AG08395 (cell line): ENCODE results near the gene GMPPA.

Experiments used
- DNase-seq: peaks from one replicate; pipeline ENCODE4 v3.0.0; 2012; ENCODE audit warnings: mixed read lengths, low spot score

Gene GMPPA

DNA sequence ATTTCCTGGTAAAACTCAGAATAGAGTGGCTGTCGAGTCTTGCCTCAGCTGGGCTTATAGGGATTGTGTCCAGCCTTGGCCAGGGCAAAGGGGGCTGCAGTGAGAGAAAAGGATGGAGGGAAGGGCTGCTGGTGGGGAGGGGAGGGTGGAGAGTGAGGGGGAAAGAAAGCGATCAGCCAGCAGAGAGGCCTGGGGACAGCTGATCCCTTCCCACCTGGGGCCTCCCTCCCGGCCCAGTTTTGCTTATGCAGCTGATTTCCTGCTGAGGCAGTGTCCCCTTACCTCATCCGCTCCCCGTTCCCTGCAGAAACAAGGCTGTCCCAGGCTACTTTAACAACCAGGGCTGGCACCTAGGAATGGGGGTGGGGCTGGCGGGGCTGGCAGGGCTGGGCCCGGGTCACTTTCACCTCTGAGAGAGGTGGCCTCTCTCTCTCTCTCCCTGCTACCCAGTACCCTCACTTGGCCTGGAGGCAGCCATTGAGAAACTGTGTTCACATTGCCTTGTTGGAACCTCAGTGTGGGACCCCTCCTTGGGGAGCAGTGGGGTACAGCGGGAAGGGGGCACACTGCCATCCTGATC lies 12.2 kb upstream of the GMPPA start:
- DNase-seq = no peak

- DNase-seq = no peak
Measured at GRCh38 chr2:219488149-219488843, 10.4 kb upstream of the GMPPA start.

DNA sequence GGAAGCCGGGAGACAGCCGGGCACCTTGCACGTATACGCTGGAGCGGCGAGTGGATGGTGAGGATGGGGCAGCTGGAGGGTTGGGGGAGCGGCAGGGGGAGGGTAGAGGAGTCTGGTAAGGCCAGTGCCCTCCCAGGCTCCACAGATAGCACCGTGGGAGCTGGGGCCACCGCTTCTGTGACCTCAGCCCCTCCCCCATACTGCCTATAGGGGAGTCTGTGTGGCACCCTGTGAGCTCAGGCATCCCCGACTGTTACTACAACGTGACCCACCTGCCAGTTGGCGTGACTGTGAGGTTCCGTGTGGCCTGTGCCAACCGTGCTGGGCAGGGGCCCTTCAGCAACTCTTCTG lies 9.9 kb upstream of the GMPPA start:
- DNase-seq = no peak

DNA sequence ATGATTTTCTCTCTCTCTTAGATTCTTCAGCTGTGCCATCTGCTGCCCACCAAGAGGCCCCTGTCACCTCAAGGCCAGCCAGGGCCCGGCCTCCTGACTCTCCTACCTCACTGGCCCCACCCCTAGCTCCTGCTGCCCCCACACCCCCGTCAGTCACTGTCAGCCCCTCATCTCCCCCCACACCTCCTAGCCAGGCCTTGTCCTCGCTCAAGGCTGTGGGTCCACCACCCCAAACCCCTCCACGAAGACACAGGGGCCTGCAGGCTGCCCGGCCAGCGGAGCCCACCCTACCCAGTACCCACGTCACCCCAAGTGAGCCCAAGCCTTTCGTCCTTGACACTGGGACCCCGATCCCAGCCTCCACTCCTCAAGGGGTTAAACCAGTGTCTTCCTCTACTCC lies 9.4 kb upstream of the GMPPA start:
- DNase-seq = no peak

GRCh38 chr2:219490186-219490585 lies 8.5 kb upstream of the GMPPA start:
- DNase-seq = no peak

- no peak for DNase-seq
Measured at GRCh38 chr2:219490600-219491130, 8.0 kb upstream of the GMPPA start.

DNA sequence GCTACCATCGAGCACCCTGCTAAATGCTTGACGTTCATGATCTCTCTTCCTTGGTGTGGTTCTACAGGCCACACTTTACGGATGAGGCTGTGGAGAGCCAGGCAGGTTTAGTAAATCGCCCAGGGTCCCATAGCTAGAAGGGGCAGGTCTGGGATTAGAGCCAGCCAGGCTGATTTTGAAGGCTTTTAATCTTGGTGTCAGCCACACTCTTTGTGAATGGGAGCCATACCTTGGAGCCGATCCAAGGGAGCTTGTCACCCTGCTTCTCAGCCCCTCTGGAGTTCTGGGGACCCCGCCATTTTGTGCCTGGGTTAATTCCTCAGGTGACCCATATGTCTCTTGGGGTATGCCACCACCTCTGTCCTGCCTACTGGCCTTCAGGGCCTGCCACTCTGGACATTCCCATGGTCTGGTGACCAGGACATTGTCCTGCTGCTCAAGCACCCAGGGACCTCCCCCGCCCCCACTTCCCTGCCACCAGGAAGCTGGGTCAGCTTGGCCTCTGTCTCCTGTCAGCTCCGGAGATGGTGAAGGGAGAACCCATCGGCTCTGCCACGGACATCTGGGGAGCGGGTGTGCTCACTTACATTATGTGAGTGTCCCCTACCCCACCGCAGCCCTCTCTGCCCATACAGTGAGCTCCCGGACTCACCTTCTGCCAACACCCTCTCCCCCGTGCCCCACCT lies 7.3 kb upstream of the GMPPA start:
- DNase-seq = no peak

DNA sequence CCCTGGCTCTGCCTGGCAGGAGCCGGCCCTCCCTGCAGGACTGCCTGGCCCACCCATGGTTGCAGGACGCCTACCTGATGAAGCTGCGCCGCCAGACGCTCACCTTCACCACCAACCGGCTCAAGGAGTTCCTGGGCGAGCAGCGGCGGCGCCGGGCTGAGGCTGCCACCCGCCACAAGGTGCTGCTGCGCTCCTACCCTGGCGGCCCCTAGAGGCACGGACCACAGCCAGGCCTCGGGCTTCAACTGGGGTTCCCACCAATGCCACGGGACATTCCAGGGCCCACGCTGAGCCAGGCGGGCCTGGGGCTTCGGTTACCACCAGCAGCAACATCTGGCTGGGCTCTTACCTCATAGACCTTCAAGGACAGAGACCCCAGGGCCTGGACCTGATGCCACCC lies 6.1 kb upstream of the GMPPA start:
- no peak for DNase-seq

- DNase-seq = no peak
Measured at GRCh38 chr2:219493086-219493485, 5.6 kb upstream of the GMPPA start.

DNA sequence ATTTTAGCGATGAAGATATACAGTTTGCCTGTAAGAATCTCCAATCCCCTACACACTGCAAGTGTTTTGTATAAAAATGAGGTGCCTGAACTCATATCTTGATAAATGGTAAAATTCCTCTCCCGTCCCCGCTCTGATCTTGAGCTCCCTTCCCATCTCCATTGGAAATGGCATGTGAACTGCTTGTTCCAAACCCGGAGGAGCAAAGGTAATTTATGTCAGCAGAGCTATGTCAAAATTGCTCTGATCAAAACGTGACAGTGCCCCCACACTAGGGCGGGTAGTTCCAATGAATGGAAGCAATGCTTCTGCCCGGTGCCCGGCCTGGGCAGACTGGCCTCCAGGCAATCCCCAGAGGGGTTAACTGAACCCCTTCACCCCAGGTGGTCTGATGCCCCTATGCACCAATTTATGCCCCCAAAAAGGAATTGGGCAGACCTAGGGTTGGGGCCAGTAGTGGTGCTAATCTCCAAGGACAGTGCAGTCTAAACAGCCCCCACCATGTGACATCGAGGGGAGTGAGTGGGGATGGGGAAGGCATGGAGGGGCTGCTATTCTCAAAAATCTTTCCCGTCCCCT lies 3.6 kb upstream of the GMPPA start:
- no peak for DNase-seq

- DNase-seq = peak; percentile 87
Measured at GRCh38 chr2:219495531-219496122, 3.1 kb upstream of the GMPPA start.

DNA sequence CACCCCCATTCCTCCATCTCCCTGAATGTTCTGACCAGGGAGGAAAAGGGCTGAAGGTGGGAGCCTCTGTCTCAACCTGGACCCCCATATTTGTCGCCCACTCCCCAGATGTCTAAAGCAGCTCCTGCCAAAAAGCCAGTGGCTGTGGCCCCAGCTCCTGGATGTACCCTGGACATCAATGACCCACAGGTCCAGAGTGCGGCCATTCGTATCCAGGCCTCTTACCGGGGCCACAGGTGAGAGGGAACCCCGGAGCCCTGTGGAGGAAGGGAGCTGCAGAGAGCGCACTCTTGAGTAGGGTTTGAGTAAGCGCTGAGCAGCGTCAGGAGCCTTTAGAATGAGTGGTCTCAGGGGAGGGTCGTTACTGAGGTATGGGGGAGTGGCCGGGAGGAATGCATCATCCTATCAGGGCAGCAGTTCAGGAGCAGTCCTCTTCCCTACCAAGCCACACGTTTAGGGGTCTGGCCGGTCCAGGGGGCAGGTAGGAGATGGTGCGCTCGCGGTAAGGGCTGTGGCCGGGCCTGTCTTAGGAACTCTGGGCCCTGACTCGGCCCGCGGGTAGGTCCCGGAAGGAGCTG lies 2.4 kb upstream of the GMPPA start:
- DNase-seq = no peak

- no peak for DNase-seq
Measured at GRCh38 chr2:219496825-219497494, 1.7 kb upstream of the GMPPA start.

DNA sequence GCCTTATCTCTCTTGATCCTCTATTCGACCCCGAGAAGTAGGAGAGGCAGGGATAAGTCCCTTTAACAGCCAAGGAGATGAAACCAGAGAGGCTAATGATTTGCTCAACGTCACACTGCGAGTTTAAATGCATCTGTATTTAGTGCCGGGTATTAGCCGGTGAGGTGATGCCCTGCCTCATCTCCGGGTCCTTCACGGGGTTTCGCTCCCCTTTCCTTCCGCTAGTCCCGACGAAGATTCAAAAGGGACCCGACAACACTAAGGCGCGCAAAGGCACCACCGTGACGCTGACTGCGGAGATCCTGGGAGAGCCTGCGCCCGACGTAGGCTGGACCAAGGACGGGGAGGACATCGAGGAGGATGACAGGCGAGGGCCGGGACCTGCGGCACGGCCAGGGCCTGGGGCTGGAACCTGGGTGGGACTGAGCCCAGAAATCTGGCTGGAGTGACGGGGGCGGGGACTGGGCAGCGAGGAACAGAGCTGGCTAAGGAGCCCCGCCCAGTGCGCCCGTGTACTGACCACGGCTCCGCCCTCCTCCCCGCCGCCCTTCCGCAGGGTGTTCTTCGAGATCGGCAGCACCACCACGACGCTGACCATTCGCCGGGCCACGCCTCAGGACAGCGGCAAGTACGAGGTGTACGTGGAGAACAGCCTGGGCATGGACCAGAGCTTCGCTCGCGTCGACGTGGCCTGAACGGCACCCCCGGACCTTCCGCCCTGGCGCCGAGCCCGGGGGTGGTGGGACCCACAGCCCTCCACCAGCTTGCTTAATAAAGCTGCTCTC lies 1.0 kb upstream of the GMPPA start:
- DNase-seq = peak; percentile 92

DNA sequence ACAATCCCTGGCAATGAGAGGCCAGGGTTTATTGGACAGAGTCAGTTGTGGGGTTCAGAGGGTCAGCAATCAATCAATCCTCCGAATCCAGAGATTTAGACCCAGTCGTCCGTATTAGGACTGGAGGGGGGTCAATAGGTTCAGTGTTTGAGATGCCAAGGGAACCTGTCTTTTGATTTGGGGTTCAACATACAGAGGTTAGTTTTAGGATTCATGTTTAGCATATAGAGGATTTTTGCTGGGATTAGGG lies 292 bp downstream of the GMPPA start:
- DNase-seq = no peak

DNA sequence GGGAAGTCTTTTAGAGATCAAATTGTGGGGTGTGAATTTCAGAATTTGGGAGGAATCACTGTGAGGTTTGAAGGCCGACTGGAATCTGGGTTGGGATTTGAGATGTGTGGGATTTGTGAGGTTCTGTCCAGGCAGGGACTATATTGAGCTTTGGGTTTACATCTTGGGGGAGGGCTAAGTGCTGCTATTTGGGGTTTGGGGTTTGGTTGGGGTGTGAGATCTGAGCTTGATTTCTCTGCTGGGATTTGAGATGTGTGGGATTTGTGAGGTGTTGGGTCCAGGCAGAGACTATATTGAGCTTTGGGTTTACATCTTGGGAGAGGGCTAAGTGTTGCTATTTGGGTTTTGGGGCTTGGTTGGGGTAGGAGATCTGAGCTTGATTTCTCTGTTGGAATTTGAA lies 864 bp downstream of the GMPPA start:
- no peak for DNase-seq

GRCh38 chr2:219500135-219500534 lies 1.4 kb downstream of the GMPPA start:
- no peak for DNase-seq

- no peak for DNase-seq
Measured at GRCh38 chr2:219501849-219502248, 3.2 kb downstream of the GMPPA start.

GRCh38 chr2:219502618-219503017 lies 3.9 kb downstream of the GMPPA start:
- no peak for DNase-seq

DNA sequence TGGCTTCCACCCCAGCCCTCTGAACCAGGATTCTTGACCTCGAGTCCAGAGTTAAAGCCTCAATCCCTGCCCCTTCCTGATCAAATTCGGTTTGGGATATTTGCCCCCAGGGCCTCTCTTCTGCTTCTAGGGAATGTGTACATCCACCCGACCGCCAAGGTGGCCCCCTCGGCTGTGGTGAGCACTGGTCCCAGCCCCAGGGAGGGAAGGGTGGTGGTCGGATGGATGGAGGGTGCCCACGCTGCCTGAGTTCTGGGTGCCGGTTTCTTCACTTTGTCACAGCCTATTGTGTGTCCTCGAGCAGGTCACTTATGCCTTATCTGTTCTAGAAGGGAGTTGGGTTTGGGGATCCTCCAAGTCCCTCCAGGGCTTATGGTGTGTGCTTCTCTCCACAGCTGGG lies 6.9 kb downstream of the GMPPA start:
- DNase-seq = no peak

- DNase-seq = no peak
Measured at GRCh38 chr2:219506153-219506801, 7.6 kb downstream of the GMPPA start.
